H9 (cell line): ENCODE measurements around the gene B3GNT5. TPM values are rescaled to one million over a fixed set of nuclear protein-coding genes. Genes with fewer than 3 reads are reported as not detected.

Source experiments
- DNase-seq: peaks from one replicate; pipeline ENCODE4 v3.0.0-alpha.2; 2017
- H2AFZ ChIP-seq: one replicate; pipeline ENCODE4 v1.6.1; 2013; ENCODE audit warnings: mild to moderate bottlenecking, low read length, control low read depth, moderate library complexity
- H2AK5ac ChIP-seq: 2 replicates; pipeline ENCODE4 v1.6.1; 2013; ENCODE audit warnings: low read length, control low read depth, mixed read lengths; ENCODE audit not compliant: insufficient read length
- H2BK120ac ChIP-seq: one replicate; pipeline ENCODE4 v1.6.1; 2013; ENCODE audit warnings: low read depth, mild to moderate bottlenecking, low read length, control low read depth, inconsistent platforms; ENCODE audit not compliant: poor library complexity, severe bottlenecking
- H2BK12ac ChIP-seq: 2 replicates; pipeline ENCODE4 v1.6.1; 2013; ENCODE audit warnings: low read length, control low read depth, mixed read lengths, low read depth; ENCODE audit not compliant: insufficient read length
- H2BK15ac ChIP-seq: 2 replicates; pipeline ENCODE4 v1.6.1; 2013; ENCODE audit warnings: low read depth, low read length, control low read depth
- H2BK20ac ChIP-seq: one replicate; pipeline ENCODE4 v1.6.1; 2013; ENCODE audit warnings: low read depth, mild to moderate bottlenecking, low read length, control low read depth, inconsistent platforms; ENCODE audit not compliant: poor library complexity, severe bottlenecking
- H2BK5ac ChIP-seq: 2 replicates; pipeline ENCODE4 v1.6.1; 2013; ENCODE audit warnings: low read length, control low read depth, mixed read lengths; ENCODE audit not compliant: insufficient read length
- H3K14ac ChIP-seq: 2 replicates; pipeline ENCODE4 v1.6.1; 2013; ENCODE audit warnings: low read length, control low read depth; ENCODE audit not compliant: insufficient read depth
- H3K18ac ChIP-seq: 2 replicates; pipeline ENCODE4 v1.6.1; 2013; ENCODE audit warnings: low read depth, mild to moderate bottlenecking, mixed read lengths, low read length, control low read depth; ENCODE audit not compliant: insufficient read length
- H3K23ac ChIP-seq: 2 replicates; pipeline ENCODE4 v1.6.1; 2013; ENCODE audit warnings: low read length, control low read depth, mixed read lengths, low read depth; ENCODE audit not compliant: insufficient read length
- H3K23me2 ChIP-seq: 2 replicates; pipeline ENCODE4 v1.6.1; 2013; ENCODE audit warnings: low read depth, mild to moderate bottlenecking, mixed read lengths, low read length, control low read depth; ENCODE audit not compliant: insufficient read length, poor library complexity, severe bottlenecking
- H3K27ac ChIP-seq: 2 replicates; pipeline ENCODE4 v1.5.1; 2013; ENCODE audit warnings: low read length, control low read depth, mixed read lengths, low read depth; ENCODE audit not compliant: insufficient read length
- H3K27me3 ChIP-seq: 2 replicates; pipeline ENCODE4 v1.6.1; 2013; ENCODE audit warnings: low read length, control low read depth, inconsistent platforms; ENCODE audit not compliant: insufficient read depth
- H3K4ac ChIP-seq: 2 replicates; pipeline ENCODE4 v1.6.1; 2013; ENCODE audit warnings: low read depth, mild to moderate bottlenecking, control low read depth, inconsistent platforms, low read length, moderate library complexity
- H3K4me1 ChIP-seq: 2 replicates; pipeline ENCODE4 v1.6.1; 2013; ENCODE audit warnings: low read length, control low read depth, inconsistent platforms; ENCODE audit not compliant: insufficient read depth
- H3K4me2 ChIP-seq: 2 replicates; pipeline ENCODE4 v1.6.1; 2013; ENCODE audit warnings: low read length, control low read depth, mixed read lengths; ENCODE audit not compliant: insufficient read length, insufficient read depth
- H3K56ac ChIP-seq: 2 replicates; pipeline ENCODE4 v1.6.1; 2013; ENCODE audit warnings: low read depth, mild to moderate bottlenecking, mixed read lengths, low read length, control low read depth; ENCODE audit not compliant: insufficient read length
- H3K79me1 ChIP-seq: 2 replicates; pipeline ENCODE4 v1.6.1; 2013; ENCODE audit warnings: low read depth, mild to moderate bottlenecking, moderate library complexity, low read length, control low read depth, inconsistent platforms; ENCODE audit not compliant: insufficient read depth, poor library complexity, severe bottlenecking
- H3K79me2 ChIP-seq: 2 replicates; pipeline ENCODE4 v1.6.1; 2013; ENCODE audit warnings: low read length, control low read depth, inconsistent platforms; ENCODE audit not compliant: insufficient read depth
- H3K9ac ChIP-seq: 2 replicates; pipeline ENCODE4 v1.6.1; 2013; ENCODE audit warnings: low read length, control low read depth, mixed read lengths; ENCODE audit not compliant: insufficient read length; ENCODE audit errors: extremely low read depth
- H3K9me3 ChIP-seq: one replicate; pipeline ENCODE4 v1.6.1; 2013; ENCODE audit warnings: low read depth, low read length, inconsistent platforms; ENCODE audit not compliant: control insufficient read depth
- H3T11ph ChIP-seq: one replicate; pipeline ENCODE4 v1.6.1; 2013; ENCODE audit warnings: mild to moderate bottlenecking, low read length, control low read depth, inconsistent platforms
- H4K20me1 ChIP-seq: one replicate; pipeline ENCODE4 v1.6.1; 2013; ENCODE audit not compliant: control insufficient read depth, insufficient read length, insufficient read depth
- H4K5ac ChIP-seq: 2 replicates; pipeline ENCODE4 v1.6.1; 2013; ENCODE audit warnings: low read depth, mild to moderate bottlenecking, mixed read lengths, low read length, control low read depth; ENCODE audit not compliant: insufficient read length
- H4K8ac ChIP-seq: replicated peaks from 2 replicates; pipeline ENCODE4 v1.6.1; 2013; ENCODE audit warnings: low read length, control low read depth, mixed read lengths, low read depth; ENCODE audit not compliant: insufficient read length
- H4K91ac ChIP-seq: 2 replicates; pipeline ENCODE4 v1.6.1; 2013; ENCODE audit warnings: low read depth, mild to moderate bottlenecking, moderate library complexity, mixed read lengths, low read length, control low read depth; ENCODE audit not compliant: insufficient read length
- H3K27ac Mint-ChIP-seq, 3 experiments: 2 replicates in 2 of 3; 3 replicates in 1 of 3; pipeline ENCODE4 v1.8.0; 2020 to 2021; ENCODE audit warnings: mixed read lengths in 3 of 3, mild to moderate bottlenecking in 1 of 3, moderate library complexity in 1 of 3
- H3K27me3 Mint-ChIP-seq: 2 replicates; pipeline ENCODE4 v1.8.0; 2021; ENCODE audit warnings: low read depth, mild to moderate bottlenecking, moderate library complexity, mixed read lengths
- H3K36me3 Mint-ChIP-seq, 3 experiments: 2 replicates in 2 of 3; 3 replicates in 1 of 3; pipeline ENCODE4 v1.8.0; 2020 to 2021; ENCODE audit warnings: low read depth in 3 of 3, mixed read lengths in 3 of 3; ENCODE audit not compliant: insufficient read depth in 1 of 3
- H3K4me1 Mint-ChIP-seq, 2 experiments: 2 replicates each; pipeline ENCODE4 v1.8.0; 2020; ENCODE audit warnings: mixed read lengths in 2 of 2
- H3K4me3 Mint-ChIP-seq, 2 experiments: 2 replicates in 1 of 2; 3 replicates in 1 of 2; pipeline ENCODE4 v1.8.0; 2020 to 2021; ENCODE audit warnings: mild to moderate bottlenecking in 2 of 2, mixed read lengths in 2 of 2, moderate library complexity in 1 of 2
- H3K9me3 Mint-ChIP-seq, 2 experiments: 2 replicates in 1 of 2; 3 replicates in 1 of 2; pipeline ENCODE4 v1.8.0; 2020; ENCODE audit warnings: mild to moderate bottlenecking in 2 of 2, mixed read lengths in 2 of 2, moderate library complexity in 1 of 2
- WGBS: extraction: QIAGEN DNeasy Blood & Tissue Kit; methylation state at CpG from one replicate; pipeline ENCODE4 v1.1.7; 2013; ENCODE audit warnings: missing lambda C conversion rate, low lambda C conversion rate, mixed read lengths; ENCODE audit not compliant: insufficient read length; ENCODE audit errors: extremely low coverage; 5-methylcytosine and 5-hydroxymethylcytosine counted together
- total RNA-seq: library from RNA; stranded (reverse); gene quantifications from 2 replicates; pipeline ENCODE4 v1.2.1, GENCODE V29; 2021
- TF ChIP-seq, protein P1 (sequence below): fragments of 200-600 bp; sonication (generic); conservative IDR thresholded peaks from 3 replicates; pipeline ENCODE4 v1.8.0; 2021; ENCODE audit warnings: antibody characterized with exemption, mild to moderate bottlenecking

B3GNT5 gene
- total RNA-seq, 1 experiment from 2014 or later = 7.3 TPM

DNA sequence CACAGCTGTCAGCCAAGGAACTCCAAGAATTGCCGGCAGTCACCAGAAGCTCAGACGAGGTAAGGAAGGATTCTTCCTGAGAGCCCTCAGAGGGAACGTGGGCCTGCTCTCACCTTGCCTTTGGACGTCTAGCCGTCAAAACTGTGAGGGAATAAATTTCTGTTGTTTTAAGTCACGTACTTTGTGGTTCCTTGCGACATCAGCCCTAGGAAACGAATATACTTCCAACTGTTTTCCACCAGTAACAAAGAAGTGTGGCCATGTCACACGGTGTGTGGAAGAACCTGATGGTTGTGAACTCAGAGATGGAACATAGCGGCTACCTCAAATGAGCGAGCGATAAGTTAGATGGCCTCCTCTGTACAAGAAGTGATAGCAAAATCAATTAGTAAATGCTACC, 41.0 kb upstream of the B3GNT5 start:
- Histone ChIP-seq H4K5ac (no peak overlapping the region), H3K9me3 (no peaks in the 10 kb centered on the region), H2AFZ (no peak overlapping the region), H2BK15ac (no peak overlapping the region), H4K8ac (no peak overlapping the region), H2AK5ac (no peak overlapping the region), H3K4me1 (0 out of 2 replicates have a peak, but pooled peaks cover 3% of the 10 kb centered on the region), H2BK20ac (no peak overlapping the region), H3K23me2 (no peaks in the 10 kb centered on the region), H2BK5ac (no peak overlapping the region), H3K27me3 (no peaks in the 10 kb centered on the region), H2BK120ac (no peak overlapping the region), H3K4me2 (no peak overlapping the region), H3K79me2 (no peaks in the 10 kb centered on the region), H3K23ac (no peak overlapping the region), H4K20me1 (no peaks in the 10 kb centered on the region), H3K27ac (no peak overlapping the region), H3K56ac (no peak overlapping the region), H3K14ac (no peak overlapping the region), H3K9ac (no peak overlapping the region), H4K91ac (no peak overlapping the region), H2BK12ac (no peak overlapping the region), H3T11ph (no peak overlapping the region), H3K79me1 (no peaks in the 10 kb centered on the region), H3K4ac (no peak overlapping the region), H3K18ac (no peak overlapping the region)
- H3K4me1 Mint-ChIP-seq = peaks cover 3 to 7% of the 10 kb centered on the region in 2 experiments
- H3K36me3 Mint-ChIP-seq = peaks cover 0 to 6% (median 2%) of the 10 kb centered on the region in 3 experiments; a peak in 3 of 7 replicates
- H3K9me3 Mint-ChIP-seq = peaks cover 0 to 7% of the 10 kb centered on the region in 2 experiments; a peak in 3 of 5 replicates
- TF ChIP-seq, protein P1, sequence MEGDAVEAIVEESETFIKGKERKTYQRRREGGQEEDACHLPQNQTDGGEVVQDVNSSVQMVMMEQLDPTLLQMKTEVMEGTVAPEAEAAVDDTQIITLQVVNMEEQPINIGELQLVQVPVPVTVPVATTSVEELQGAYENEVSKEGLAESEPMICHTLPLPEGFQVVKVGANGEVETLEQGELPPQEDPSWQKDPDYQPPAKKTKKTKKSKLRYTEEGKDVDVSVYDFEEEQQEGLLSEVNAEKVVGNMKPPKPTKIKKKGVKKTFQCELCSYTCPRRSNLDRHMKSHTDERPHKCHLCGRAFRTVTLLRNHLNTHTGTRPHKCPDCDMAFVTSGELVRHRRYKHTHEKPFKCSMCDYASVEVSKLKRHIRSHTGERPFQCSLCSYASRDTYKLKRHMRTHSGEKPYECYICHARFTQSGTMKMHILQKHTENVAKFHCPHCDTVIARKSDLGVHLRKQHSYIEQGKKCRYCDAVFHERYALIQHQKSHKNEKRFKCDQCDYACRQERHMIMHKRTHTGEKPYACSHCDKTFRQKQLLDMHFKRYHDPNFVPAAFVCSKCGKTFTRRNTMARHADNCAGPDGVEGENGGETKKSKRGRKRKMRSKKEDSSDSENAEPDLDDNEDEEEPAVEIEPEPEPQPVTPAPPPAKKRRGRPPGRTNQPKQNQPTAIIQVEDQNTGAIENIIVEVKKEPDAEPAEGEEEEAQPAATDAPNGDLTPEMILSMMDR = no peak
- DNase-seq = no peak
- no CpG with 5 or more reads among the region's 12 CpGs for WGBS
- H3K27me3 Mint-ChIP-seq = no peaks in the 10 kb centered on the region
- no peak overlapping the region for H3K27ac Mint-ChIP-seq
- no peak overlapping the region for H3K4me3 Mint-ChIP-seq
